ENCODE measurements around the gene NFE2L1. TPM values are rescaled to one million over a fixed set of nuclear protein-coding genes. Genes with fewer than 3 reads are reported as not detected.
"Not testable (repeated sequence)": the region's sequence is repeated elsewhere in the genome, so short reads cannot be mapped to it uniquely, and the experiment has no call there.

The NFE2L1 gene
- total RNA-seq, 1 experiment from 2014 or later: 50.5 TPM

DNA sequence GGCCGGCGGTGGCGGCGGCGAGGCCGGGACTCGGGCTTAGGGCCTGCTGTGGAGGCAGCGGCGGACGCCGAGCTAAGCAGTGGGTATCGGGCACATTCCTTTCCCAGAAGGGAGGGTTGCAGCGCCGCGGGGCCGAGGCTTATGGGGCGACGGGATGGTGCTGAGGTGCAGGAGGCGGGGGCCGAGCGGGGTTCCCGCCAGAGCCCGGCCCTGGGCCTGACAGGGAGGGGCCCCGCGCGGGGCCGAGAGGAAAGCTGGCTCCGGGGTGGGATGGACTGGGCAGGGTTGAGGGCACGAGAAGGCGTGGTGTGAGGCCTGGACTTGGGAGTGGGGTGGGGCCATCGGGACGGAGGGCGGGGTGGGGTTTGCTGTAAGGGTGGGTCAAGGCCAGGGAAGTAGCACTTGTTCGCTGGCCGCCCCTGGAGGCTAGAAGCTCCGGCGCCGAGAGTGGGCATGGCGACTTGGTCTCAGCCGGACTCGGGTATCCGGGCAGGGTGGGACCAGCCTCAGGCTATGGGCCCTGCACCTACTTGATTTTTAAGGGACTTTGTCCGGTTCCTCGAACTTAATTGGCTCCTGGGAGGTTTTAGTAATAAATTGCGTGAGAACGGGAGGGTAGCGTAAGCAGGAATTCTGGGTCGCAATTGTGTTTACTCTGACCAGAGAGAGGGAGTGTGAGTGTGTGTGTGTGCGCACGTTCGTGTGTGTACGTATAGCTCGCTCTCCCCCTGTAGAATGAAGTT is 396 bp downstream of the NFE2L1 start:
- peak; percentile 89 for DNase-seq (ENCODE audit: low spot score)

DNA sequence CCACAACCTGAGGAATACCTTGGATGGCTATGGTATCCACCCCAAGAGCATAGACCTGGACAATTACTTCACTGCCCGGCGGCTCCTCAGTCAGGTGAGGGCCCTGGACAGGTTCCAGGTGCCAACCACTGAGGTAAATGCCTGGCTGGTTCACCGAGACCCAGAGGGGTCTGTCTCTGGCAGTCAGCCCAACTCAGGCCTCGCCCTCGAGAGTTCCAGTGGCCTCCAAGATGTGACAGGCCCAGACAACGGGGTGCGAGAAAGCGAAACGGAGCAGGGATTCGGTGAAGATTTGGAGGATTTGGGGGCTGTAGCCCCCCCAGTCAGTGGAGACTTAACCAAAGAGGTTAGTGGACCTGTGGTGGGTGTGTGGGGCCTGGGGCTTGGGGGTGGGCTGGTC is 3.1 kb downstream of the NFE2L1 start:
- DNase-seq (ENCODE audit: low spot score): no peak

DNA sequence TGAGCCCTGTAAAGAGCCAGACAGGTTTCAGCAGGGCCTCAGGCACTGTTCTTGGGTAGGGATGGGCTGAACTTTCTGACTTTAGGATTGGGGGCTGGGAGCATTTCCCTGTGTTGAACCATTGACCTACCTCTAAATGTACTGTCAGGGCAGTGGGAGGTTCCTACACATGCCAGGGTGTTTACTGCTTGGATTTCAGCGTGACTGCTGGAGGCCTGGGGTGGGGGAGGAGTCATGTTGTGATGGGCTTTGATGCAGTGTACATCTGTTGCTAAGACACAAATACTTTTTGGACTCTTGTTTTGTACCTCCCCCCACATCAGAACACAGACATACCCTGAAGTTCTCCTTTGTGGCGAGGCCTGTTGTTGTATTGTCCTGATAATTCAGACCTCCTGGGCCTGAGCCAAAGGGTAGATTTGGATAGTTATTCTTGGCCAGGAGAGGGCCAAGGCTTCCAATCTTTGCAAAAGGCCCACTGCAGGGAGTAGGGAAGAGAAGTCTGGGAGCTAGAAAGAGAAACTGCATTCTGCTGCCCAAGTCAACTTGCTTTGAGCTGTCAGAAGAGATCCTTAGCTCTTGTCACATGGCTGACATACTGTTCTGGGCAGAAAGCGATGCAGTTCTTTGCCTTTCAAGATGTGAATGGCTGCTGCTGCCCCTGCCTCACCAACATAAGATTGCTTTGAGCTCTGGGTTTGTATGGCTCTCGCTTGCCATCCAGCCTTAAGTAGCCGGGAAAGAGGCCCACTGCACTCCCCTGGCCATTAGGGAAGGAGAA is 3.7 kb downstream of the NFE2L1 start:
- DNase-seq (ENCODE audit: low spot score): peak; percentile 45

DNA sequence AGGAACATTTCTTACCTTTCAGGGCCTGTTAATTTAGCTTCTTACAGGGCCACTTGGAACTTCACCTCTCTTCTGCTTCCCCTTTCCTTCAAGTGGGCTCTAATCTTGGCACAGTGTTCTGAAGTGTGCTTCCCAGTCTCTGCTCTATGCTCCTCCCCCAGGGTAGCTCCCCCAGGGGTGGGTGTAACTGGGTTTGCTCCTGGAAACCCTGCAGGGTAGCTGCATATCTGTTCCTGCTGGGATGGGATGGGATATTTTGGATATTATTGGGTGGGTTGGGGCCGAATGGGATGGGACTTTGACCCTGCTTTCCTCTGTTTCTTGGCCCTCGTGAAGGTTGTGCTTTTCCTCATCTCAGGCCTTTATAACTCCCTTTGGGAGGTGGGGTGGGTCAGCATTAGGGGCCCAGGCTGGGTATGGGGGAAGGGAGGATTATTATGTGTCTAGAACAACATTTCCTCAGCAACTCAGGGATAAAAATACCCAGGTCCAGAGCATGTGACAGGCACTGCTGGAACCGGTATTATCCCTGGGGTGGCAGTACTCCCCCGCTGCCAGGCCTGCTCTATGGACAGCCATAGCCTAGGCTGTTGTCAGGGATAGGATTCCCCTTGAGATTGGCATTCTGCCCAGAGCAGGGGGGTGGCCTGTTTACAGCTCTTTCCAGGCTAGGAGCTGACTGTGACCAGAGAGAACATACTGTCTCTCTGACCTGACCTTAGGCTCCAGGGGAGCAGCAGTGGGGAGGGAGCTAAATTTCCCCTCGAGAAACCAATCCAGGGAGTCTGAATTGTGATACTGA is 5.0 kb downstream of the NFE2L1 start:
- DNase-seq (ENCODE audit: low spot score): no peak

DNA sequence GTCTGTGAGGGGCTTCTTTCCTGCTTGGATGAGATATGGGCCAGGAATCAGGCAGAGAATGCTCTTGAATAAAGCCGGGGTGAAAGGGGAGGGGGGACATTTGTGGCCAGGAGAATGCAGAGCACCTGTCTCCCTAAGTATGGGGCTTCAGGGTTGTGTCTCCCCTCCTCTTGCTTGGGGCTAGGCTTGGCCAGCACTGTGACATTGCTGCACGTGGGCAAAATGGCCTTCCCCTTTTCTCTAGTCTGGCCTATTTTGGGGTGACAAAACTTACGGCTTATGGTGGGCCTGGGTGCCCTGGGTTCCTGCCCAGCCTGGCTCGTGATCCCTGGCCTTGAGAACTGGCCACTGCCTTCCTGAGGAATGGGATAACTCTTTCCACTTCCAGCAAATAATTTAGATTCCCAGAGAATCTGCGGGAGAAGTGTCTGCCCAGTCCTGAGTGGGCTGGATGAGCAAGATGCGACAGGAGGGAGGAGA is 5.6 kb downstream of the NFE2L1 start:
- DNase-seq (ENCODE audit: low spot score): no peak

DNA sequence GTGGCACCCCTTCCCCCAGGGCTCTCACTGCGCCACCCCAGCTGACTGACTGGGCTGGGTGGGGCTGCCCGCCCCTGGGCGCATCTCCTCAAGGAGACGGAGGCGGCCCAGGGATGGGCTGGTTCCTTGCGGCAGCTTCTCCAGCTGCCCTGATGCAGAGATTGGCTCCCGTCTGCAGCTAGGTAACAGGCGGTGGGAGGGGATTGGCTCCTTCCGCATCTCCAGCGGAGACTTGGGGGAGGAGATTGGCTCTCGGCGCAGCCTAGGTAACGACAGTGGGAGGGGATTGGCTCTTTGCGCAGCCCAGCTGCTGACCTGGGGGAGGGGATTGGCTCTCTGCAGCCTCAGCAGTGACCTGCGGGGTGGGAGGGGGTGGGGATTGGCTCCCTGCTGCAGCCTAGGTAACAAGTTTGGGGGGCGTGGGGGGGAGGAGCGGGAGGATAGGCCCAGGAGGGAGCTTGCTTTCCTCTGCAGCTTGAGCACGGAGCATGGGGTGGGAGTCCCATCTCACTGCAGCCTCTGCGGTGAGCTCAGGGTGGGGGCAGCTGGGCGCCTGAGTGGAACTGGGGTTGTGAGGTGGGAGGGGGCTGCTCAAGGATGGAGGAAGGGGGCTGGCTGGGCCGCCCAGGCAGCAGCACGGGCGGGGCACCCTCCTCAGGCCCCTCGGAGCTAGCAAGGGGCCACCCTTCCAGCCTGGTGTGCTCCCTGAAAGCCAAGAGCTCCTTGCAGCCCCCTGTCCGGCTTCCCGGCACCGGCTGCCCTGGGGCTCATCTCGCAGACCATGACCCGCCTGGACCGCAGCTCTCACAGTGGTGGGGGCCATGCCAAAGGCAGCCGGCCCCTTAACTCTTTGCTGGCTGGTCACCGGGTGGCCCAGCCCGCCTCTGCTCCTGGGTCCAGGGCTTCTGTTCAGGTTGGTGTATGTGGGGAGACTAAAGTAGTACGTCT is 6.4 kb downstream of the NFE2L1 start:
- DNase-seq (ENCODE audit: low spot score): no peak

DNA sequence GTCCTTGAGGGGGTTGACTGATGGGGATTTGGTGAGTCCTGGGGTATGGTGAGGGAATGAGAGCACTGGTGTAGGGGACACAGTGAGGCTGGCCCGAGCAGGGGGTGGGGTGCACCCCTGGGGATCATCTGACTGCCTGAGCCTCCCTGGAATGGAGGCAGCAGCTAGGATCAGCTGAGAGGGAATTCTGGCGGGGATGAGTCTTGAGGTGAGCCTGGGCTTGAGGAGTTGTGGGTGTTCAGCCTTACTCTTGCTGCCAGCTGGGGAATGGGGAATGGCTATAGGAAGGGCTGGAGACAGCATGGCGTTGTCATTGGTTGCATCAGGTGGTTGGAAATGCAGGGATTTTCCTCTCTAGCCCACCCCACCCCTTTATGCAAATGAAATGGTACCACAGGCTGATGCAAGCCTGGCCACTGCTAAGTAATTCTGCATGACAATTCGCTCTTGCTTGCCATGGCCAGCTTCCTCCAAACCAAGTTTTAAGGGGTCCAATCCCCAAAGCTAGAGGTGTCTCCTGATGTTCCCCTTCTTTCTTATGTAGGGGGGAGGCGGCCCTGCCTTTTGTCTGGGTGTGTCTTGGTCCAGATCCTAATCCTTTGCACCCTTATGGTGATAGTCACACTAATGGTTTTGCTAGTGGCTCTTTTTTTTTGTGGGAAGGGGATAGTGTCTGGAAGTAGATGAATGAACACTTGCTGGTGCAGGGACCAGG is 7.5 kb downstream of the NFE2L1 start:
- DNase-seq (ENCODE audit: low spot score): peak; percentile 92

DNA sequence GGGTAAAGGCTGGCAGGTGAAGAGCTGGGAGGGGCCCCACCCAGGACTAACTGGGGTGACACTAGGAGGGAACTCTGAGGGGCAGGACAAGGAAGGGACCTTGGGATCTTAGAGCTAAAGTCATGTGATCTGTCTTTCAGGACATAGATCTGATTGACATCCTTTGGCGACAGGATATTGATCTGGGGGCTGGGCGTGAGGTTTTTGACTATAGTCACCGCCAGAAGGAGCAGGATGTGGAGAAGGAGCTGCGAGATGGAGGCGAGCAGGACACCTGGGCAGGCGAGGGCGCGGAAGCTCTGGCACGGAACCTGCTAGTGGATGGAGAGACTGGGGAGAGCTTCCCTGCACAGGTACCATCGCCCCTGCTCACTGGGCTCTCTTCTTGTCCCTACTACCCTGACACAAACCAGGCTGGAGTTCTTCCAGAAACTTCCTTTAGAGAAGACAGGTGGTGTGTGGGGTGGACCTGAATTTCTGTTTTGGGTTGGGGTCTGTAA is 8.1 kb downstream of the NFE2L1 start:
- no peak for DNase-seq (ENCODE audit: low spot score)

DNA sequence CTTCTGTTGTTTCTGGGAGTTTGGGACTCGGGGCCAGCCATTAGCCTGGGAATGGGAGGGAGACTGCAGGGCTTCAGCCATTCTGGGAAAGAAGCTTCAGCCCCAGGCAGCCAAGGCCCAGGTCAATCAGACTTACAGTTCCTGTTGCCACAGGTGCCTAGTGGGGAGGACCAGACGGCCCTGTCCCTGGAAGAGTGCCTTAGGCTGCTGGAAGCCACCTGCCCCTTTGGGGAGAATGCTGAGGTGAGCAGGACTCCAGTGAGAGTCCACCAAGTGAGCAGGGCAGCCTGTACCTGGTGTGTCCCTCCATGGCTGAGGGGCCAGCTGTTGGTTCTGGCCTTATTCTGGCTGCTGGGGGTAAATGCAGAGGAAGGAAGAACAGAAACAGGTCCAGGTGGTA is 8.7 kb downstream of the NFE2L1 start:
- DNase-seq (ENCODE audit: low spot score): no peak

DNA sequence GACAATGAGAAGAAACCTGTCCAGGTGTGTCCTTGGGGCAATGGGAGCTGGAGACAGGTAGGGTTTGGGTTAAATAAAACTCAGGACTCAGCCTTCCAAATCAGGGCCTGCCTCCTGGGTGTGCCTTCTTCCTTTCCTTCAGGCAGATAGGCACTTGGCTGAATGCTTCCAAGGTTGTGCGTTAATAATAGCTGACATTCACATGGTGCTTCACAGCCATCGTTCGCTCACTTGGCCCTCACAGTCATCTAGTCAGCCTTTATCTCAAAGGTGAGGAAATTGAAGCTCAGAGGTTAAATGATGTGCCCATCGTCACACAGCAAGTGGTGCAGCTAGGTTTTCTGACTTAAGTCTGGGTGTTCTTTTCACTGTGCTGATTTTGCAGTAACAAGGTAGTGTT is 9.5 kb downstream of the NFE2L1 start:
- DNase-seq (ENCODE audit: low spot score): no peak

DNA sequence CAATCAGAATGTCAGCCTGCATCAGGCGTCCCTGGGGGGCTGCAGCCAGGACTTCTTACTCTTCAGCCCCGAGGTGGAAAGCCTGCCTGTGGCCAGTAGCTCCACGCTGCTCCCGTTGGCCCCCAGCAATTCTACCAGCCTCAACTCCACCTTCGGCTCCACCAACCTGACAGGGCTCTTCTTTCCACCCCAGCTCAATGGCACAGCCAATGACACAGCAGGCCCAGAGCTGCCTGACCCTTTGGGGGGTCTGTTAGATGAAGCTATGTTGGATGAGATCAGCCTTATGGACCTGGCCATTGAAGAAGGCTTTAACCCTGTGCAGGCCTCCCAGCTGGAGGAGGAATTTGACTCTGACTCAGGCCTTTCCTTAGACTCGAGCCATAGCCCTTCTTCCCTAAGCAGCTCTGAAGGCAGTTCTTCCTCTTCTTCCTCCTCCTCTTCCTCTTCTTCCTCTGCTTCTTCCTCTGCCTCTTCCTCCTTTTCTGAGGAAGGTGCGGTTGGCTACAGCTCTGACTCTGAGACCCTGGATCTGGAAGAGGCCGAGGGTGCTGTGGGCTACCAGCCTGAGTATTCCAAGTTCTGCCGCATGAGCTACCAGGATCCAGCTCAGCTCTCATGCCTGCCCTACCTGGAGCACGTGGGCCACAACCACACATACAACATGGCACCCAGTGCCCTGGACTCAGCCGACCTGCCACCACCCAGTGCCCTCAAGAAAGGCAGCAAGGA is 10.4 kb downstream of the NFE2L1 start:
- DNase-seq (ENCODE audit: low spot score): no peak

DNA sequence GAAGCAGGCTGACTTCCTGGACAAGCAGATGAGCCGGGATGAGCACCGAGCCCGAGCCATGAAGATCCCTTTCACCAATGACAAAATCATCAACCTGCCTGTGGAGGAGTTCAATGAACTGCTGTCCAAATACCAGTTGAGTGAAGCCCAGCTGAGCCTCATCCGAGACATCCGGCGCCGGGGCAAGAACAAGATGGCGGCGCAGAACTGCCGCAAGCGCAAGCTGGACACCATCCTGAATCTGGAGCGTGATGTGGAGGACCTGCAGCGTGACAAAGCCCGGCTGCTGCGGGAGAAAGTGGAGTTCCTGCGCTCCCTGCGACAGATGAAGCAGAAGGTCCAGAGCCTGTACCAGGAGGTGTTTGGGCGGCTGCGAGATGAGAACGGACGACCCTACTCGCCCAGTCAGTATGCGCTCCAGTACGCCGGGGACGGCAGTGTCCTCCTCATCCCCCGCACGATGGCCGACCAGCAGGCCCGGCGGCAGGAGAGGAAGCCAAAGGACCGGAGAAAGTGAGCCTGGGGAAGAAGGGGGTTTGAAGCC is 11.0 kb downstream of the NFE2L1 start:
- no peak for DNase-seq (ENCODE audit: low spot score)

DNA sequence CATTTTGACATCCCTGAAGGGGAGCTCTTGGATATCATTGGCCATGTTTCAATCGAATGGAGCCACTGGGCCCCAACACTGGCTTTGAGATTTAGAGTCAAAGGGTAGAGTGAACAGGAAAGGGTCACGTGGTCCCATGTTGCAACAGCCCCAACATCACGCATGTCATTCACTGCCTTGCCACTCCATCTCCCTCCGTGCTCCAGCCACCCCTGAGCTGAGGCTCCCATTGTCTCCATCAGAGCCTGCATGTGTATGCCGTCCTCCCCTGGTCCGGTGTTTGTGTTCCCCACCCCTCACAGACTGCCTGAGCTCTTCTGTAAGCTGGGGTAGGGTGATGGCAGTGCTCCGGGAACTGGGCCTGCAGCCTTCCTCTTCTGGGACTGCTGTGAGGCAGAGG is 12.1 kb downstream of the NFE2L1 start:
- DNase-seq (ENCODE audit: low spot score): no peak

DNA sequence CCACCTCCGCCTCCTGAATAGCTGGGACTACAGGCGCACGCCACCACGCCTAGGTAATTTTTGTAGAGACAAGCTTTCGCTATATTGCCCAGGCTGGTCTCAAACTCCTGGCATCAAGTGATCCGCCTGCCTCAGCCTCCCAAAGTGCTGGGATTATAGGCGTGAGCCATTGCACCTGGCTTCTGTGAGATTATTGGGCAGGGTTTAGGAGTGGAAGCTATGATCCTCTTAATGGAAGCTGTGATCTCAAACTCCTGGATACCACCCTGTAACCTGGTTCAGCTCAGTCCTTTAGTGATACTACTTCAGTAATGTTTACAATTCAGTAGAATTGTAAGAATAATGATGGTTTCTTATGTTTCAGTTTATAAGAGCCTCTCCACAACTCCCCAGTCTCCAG is 14.1 kb downstream of the NFE2L1 start:
- DNase-seq (ENCODE audit: low spot score): no peak

DNA sequence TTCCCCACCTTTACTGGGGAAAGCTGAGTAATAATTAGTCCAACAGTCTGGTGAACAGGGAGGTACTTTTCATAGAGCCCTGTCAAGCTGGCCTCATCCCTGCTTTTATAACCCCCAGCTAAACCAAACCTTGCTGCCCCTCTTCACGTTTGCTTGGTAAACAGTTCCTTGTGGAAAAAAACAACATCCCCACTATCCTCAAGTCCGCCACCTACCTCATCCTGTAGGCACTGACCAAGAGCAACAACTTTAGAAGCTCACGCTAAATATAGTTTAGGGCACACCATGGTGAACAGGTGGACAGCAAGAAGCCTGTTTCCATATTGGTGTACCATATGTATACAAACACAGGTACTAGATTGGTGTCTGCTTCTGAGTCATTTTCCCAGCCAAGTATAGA is 16.5 kb downstream of the NFE2L1 start:
- DNase-seq (ENCODE audit: low spot score): no peak

DNA sequence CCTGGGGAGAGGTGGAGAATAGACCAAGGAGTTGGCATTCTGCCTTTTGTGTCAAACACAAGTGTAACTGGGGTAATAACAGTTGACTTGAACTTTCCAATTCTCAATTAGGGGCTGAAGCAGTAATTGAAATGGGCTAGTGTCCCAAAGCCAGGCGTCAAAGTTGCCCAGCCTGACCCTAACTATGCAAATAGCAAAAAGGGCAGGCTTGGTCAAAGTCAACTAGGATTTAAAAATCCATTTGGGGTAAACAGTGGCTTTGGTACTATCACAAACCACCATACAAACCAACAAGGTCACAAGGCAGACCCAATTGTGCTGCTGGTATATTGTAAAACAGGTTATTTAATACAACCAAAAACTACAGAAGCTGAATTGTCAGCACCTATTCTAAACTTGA is 18.0 kb downstream of the NFE2L1 start:
- no peak for DNase-seq (ENCODE audit: low spot score)

DNA sequence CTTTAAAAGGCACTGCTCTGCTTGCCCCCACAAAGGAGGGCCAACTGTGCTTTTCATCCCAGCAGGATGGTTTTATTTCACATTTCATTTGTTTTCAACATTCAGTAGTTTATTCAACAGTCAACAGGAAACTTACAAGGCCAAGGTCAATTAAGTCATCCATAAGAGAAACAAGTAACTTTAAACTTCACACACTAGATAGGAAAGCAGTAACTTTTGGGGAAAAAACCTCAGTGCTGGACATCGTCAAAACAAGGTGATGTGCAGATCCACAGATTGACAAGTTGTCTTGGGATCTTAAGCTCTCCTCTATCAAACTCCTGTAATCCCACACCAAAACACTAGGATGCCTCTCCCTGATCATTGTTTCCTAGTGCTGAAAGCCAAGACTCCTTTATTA is 18.5 kb downstream of the NFE2L1 start:
- DNase-seq (ENCODE audit: low spot score): no peak

DNA sequence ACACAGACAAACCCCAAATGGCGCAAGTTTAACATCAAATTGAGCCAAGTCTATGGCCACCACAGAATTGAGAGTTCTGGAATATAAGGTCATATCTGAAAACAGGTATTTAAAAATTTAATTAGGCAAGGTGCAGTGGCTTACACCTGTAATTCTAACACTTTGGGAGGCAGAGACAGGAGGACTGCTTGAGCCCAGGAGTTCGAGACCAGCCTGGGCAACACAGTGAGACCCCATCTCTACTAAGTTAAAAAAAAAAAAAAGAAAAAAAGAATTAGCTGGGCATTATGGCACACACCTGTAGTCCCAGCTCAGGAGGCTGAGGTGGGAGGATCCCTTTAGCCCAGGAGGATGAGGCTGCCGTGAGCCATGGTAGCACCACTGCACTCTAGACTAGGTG is 19.1 kb downstream of the NFE2L1 start:
- no peak for DNase-seq (ENCODE audit: low spot score)

DNA sequence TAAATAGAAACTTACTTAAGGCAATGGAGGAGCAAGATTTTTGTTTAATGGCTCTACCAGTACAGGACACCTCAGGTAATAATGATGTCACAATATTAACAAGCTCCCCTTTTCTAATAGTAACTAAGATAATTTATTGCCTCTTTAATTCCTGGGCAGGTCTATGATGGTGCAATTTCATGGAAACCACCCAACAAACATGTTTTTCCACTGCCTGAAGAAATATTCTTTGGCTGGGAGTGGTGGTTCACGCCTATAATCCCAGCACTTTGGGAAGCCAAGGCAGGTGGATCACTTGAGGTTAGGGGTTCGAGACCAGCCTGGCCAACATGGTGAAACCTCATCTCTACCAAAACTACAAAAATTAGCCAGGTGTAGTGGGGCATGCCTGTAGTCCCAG is 19.6 kb downstream of the NFE2L1 start:
- DNase-seq (ENCODE audit: low spot score): not testable (repeated sequence)

Measured in H4 (cell line).